Upper lobe of right lung (tissue), 1 donor: ENCODE data around the gene SERPINB3. TPM values are rescaled to one million over a fixed set of nuclear protein-coding genes. Genes with fewer than 3 reads are reported as not detected.
"Not testable (repeated sequence)": the region's sequence is repeated elsewhere in the genome, so short reads cannot be mapped to it uniquely, and the experiment has no call there.

Source experiments
- ATAC-seq: fragments of 200-7000 bp; cut with Tn5 transposase; one replicate; pipeline ENCODE4 v1.9.1; 2020; ENCODE audit warnings: mild to moderate bottlenecking, moderate library complexity
- DNase-seq: peaks from one replicate; pipeline ENCODE4 v3.0.0-alpha.2; 2020
- H3K27ac ChIP-seq: fragments of 200-600 bp; one replicate; pipeline ENCODE4 v1.8.0; 2022
- H3K27me3 ChIP-seq: fragments of 200-600 bp; one replicate; pipeline ENCODE4 v1.8.0; 2022; ENCODE audit warnings: mild to moderate bottlenecking
- H3K36me3 ChIP-seq: fragments of 200-600 bp; one replicate; pipeline ENCODE4 v1.8.0; 2022
- H3K4me1 ChIP-seq: fragments of 200-600 bp; one replicate; pipeline ENCODE4 v1.8.0; 2022
- H3K4me3 ChIP-seq: fragments of 200-600 bp; one replicate; pipeline ENCODE4 v1.8.0; 2022; ENCODE audit warnings: mild to moderate bottlenecking
- H3K9me3 ChIP-seq: fragments of 200-600 bp; one replicate; pipeline ENCODE4 v1.8.0; 2022
- intact Hi-C: fragments of 100-400 bp; cut with DNase I; formaldehyde crosslinking; loops from one replicate; pipeline ENCODE4 v1.11.0; 2022
- total RNA-seq: library from RNA; stranded (reverse); fragmentation: NEBNext Ultra II Directional; extraction: Animal tissue kit (Norgen Biotek cat#: 25700); gene quantifications from one replicate; pipeline ENCODE4 v1.2.1, GENCODE V29; 2021
- TF ChIP-seq, protein P1 (sequence below): fragments of 200-600 bp; IDR thresholded peaks from one replicate; pipeline ENCODE4 v1.8.0; 2022; ENCODE audit warnings: antibody characterized with exemption
- donor health status: DM: no; HTN: yes; CAD: no; lungs with severe emphysema.

The SERPINB3 gene
- total RNA-seq, 1 donor from 2014 or later = not detected

- Histone ChIP-seq H3K9me3 (no peaks in the 10 kb centered on the region), H3K27me3 (no peaks in the 10 kb centered on the region), H3K4me1 (no peaks in the 10 kb centered on the region), H3K36me3 (no peaks in the 10 kb centered on the region), H3K27ac (no peak overlapping the region), H3K4me3 (no peak overlapping the region)
- DNase-seq = no peak
- TF ChIP-seq, protein P1, sequence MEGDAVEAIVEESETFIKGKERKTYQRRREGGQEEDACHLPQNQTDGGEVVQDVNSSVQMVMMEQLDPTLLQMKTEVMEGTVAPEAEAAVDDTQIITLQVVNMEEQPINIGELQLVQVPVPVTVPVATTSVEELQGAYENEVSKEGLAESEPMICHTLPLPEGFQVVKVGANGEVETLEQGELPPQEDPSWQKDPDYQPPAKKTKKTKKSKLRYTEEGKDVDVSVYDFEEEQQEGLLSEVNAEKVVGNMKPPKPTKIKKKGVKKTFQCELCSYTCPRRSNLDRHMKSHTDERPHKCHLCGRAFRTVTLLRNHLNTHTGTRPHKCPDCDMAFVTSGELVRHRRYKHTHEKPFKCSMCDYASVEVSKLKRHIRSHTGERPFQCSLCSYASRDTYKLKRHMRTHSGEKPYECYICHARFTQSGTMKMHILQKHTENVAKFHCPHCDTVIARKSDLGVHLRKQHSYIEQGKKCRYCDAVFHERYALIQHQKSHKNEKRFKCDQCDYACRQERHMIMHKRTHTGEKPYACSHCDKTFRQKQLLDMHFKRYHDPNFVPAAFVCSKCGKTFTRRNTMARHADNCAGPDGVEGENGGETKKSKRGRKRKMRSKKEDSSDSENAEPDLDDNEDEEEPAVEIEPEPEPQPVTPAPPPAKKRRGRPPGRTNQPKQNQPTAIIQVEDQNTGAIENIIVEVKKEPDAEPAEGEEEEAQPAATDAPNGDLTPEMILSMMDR = no peak
- intact Hi-C loops = no loop called here
- no peak for ATAC-seq
These were observed 2.9 kb upstream of the SERPINB3 start for GRCh38 chr18:63664571-63664970.

DNA sequence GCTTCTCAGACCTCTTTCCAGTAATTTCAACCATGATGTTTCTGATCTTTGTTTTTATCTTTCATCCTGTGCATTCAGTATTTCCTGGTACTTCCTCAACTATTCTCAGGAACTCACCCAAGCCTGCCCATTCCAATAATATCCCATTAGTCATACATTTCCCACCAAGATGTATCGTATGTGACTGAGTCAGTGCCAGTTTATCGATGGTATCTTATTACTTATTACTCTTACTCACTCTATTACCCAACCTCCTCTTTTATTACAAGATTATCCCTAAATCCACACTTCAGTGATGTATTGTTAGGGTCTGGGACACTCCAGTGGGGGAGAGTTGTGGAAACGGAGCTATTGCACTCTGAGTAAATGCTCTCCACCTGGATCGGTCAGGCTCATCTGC is 2.8 kb downstream of the SERPINB3 start:
- H3K27me3 ChIP-seq, H3K27ac ChIP-seq, H3K4me1 ChIP-seq, ATAC-seq, DNase-seq, intact Hi-C loops, H3K36me3 ChIP-seq, H3K9me3 ChIP-seq, H3K4me3 ChIP-seq: not testable (repeated sequence)

- DNase-seq, H3K36me3 ChIP-seq, H3K27me3 ChIP-seq, intact Hi-C loops, H3K4me1 ChIP-seq, H3K4me3 ChIP-seq, ATAC-seq, H3K27ac ChIP-seq, H3K9me3 ChIP-seq: not testable (repeated sequence)
These were observed 11.4 kb downstream of the SERPINB3 start for GRCh38 chr18:63650271-63650670.

DNA sequence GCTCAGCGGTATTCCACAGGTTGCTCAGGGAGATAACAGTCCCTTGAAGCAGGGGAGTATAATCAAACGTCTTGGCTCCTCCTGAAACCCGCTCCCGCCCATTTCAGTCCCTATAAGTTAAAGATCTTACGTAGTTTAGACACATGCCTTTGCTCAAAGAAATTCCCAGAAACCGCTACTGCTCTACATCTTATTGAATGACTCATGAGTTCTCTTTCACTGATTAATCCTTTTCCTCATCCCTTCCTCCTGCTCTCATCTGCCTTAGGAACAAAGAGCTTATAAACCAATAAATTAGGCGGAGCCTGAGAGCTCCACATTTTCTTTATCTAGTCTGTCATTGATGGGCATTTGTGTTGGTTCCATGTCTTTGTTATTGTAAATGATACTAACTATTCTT is 13.5 kb downstream of the SERPINB3 start:
- intact Hi-C loops = no loop called here
- DNase-seq (no peak), ATAC-seq (no peak)
- H3K4me3 ChIP-seq = no peak overlapping the region
- no peaks in the 10 kb centered on the region for H3K4me1 ChIP-seq
- no peak overlapping the region for H3K27ac ChIP-seq
- H3K9me3 ChIP-seq = no peaks in the 10 kb centered on the region
- H3K27me3 ChIP-seq = no peaks in the 10 kb centered on the region
- TF ChIP-seq, protein P1 = no peak
- H3K36me3 ChIP-seq = no peaks in the 10 kb centered on the region

DNA sequence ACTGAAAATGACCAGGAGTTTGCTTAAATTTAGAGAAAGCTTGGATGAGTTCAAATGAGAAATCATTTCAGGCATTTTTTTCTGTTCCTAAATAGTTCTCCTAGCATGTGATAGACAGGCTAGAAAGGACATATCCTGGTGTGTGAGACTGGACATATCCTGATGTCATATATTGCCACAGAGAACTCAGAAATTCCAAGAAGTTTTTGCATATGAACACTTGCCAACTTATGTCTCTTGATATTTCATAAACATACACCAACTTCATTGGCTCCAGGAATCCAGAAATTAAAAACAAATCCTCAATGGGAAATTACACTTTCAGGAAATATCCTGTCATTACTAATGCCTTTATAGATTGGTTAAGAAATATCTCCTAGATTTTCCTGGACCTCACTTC is 14.8 kb downstream of the SERPINB3 start:
- Histone ChIP-seq H3K9me3 (no peaks in the 10 kb centered on the region), H3K27me3 (no peaks in the 10 kb centered on the region), H3K36me3 (no peaks in the 10 kb centered on the region), H3K4me3 (no peak overlapping the region), H3K27ac (no peak overlapping the region), H3K4me1 (no peaks in the 10 kb centered on the region)
- ATAC-seq = no peak
- intact Hi-C loops = no loop called here
- TF ChIP-seq, protein P1 = no peak
- DNase-seq = no peak

- H3K27ac ChIP-seq, H3K4me3 ChIP-seq, ATAC-seq, intact Hi-C loops, DNase-seq, H3K4me1 ChIP-seq, H3K36me3 ChIP-seq, H3K9me3 ChIP-seq, H3K27me3 ChIP-seq: not testable (repeated sequence)
These were observed 17.0 kb downstream of the SERPINB3 start for GRCh38 chr18:63644694-63645093.

- H3K4me1 ChIP-seq, H3K27ac ChIP-seq, H3K36me3 ChIP-seq, ATAC-seq, intact Hi-C loops, H3K27me3 ChIP-seq, DNase-seq, H3K9me3 ChIP-seq, H3K4me3 ChIP-seq: not testable (repeated sequence)
These were observed 17.6 kb downstream of the SERPINB3 start, which contains the start of gene SERPINB4 for GRCh38 chr18:63644142-63644541. Gene SERPINB4, minus strand, starts transcription at chr18:63644256. Its CDS starts 679 bp downstream, at chr18:63643577.

- H3K4me1 ChIP-seq, H3K9me3 ChIP-seq, intact Hi-C loops, DNase-seq, ATAC-seq, H3K27me3 ChIP-seq, H3K36me3 ChIP-seq, H3K4me3 ChIP-seq, H3K27ac ChIP-seq: not testable (repeated sequence)
These were observed 18.9 kb downstream of the SERPINB3 start for GRCh38 chr18:63642668-63643356.

- H3K27me3 ChIP-seq, ATAC-seq, intact Hi-C loops, H3K4me1 ChIP-seq, H3K36me3 ChIP-seq, DNase-seq, H3K9me3 ChIP-seq, H3K4me3 ChIP-seq, H3K27ac ChIP-seq: not testable (repeated sequence)
These were observed 20.5 kb downstream of the SERPINB3 start for GRCh38 chr18:63641157-63641680.
